Activated CD4-positive, alpha-beta T cell treated with anti-CD3 and anti-CD28 coated beads, Interleukin-2, amount 10 ng/mL, durations not matched to agents 24 days and 14 days (primary cell): Measurements from ENCODE around the gene SETD1B. TPM values are rescaled to one million over a fixed set of nuclear protein-coding genes. Genes with fewer than 3 reads are reported as not detected.

ENCODE experiments used
- DNase-seq: peaks from one replicate; pipeline ENCODE4 v3.0.0; 2022
- H3K27ac Mint-ChIP-seq: one replicate; pipeline ENCODE4 v1.8.0; 2022; ENCODE audit warnings: mild to moderate bottlenecking, mixed read lengths
- H3K27me3 Mint-ChIP-seq: one replicate; pipeline ENCODE4 v1.8.0; 2022; ENCODE audit warnings: mixed read lengths
- H3K36me3 Mint-ChIP-seq: one replicate; pipeline ENCODE4 v1.8.0; 2022; ENCODE audit warnings: low read depth, mild to moderate bottlenecking, mixed read lengths
- H3K4me1 Mint-ChIP-seq: one replicate; pipeline ENCODE4 v1.8.0; 2021; ENCODE audit warnings: mixed read lengths
- H3K4me3 Mint-ChIP-seq: one replicate; pipeline ENCODE4 v1.8.0; 2022; ENCODE audit warnings: mild to moderate bottlenecking, moderate library complexity, mixed read lengths
- H3K9me3 Mint-ChIP-seq: one replicate; pipeline ENCODE4 v1.8.0; 2021; ENCODE audit warnings: mixed read lengths
- intact Hi-C: fragments of 100-400 bp; cut with micrococcal nuclease; formaldehyde crosslinking; loops from one replicate; pipeline ENCODE4 v1.15.1; 2023
- total RNA-seq: library from RNA; stranded (reverse); gene quantifications from 2 replicates; pipeline ENCODE4 v1.2.3, GENCODE V29; 2022

The SETD1B gene
- total RNA-seq, 1 donor from 2014 or later, result 29.2 TPM

- intact Hi-C loops, result loop anchor here (1.0 to 10.0 kb wide), 5 partner anchors 17 to 1260 kb away; partner anchors contain the start of genes ORAI1 and RNF10
Measured at GRCh38 chr12:121795034-121795968, 8.5 kb upstream of the SETD1B start.

DNA sequence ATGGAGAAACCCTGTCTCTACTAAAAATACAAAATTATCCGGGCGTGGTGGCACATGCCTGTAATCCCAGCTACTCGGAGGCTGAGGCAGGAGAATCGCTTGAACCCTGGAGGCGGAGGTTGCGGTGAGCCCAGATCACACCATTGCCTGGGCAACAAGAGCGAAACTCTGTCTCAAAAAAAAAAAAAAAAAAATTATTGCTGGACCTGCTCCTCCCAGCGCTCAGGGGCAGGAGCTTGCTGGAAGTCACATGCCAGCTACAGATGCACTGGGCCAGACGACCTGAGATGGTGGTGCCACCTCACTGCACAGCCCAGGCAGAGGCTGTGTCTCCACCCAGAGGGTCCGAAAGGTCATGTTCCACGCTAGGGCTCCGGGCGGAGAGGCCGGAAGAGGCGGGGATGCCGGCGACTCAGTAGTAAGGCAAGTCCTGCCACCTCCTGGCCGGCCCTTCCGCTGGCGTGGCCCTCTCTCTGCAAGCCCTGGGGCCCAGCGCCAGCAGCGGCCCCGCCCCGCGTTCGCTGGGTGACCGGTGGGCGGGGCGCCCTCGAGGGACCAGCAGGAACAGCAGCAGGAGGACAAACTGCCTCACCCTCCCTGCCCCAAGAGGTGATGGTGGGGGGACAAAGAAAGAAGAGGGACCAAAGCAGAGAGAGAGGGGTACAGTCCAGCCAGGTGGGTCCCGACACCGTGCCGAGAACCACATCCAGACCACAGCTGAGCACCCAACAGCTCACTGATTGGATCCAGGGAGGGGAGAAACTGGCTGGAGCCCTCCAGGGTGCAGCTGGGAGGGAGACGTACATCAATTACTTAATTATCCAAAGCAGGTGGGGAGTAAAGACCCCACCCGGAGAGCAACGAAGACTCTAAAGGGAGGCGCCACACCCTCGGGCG, 6.7 kb upstream of the SETD1B start:
- Mint-ChIP-seq H3K27ac (no peak overlapping the region), H3K27me3 (no peaks in the 10 kb centered on the region), H3K9me3 (no peaks in the 10 kb centered on the region), H3K4me3 (peak overlapping the region; percentile 43), H3K4me1 (peaks cover 39% of the 10 kb centered on the region), H3K36me3 (peaks cover 44% of the 10 kb centered on the region)
- intact Hi-C loops, result loop anchor here (10.0 kb wide), 1 partner anchor 1262 kb away; the partner anchor contains the start of gene RNF10
- peak; percentile 57 for DNase-seq

More at GRCh38 chr12:121795034-121795968, 8.5 kb upstream of the SETD1B start:
- H3K27me3 Mint-ChIP-seq, result no peaks in the 10 kb centered on the region
- peaks cover 46% of the 10 kb centered on the region for H3K36me3 Mint-ChIP-seq
- no peaks in the 10 kb centered on the region for H3K9me3 Mint-ChIP-seq
- peak overlapping the region; percentile 92 for H3K27ac Mint-ChIP-seq
- H3K4me3 Mint-ChIP-seq, result peak overlapping the region; percentile 94
- H3K4me1 Mint-ChIP-seq, result peaks cover 49% of the 10 kb centered on the region
- DNase-seq, result peak; percentile 96

- Mint-ChIP-seq H3K27ac (peak overlapping the region; percentile 46), H3K4me3 (peak overlapping the region; percentile 88), H3K36me3 (peaks cover 43% of the 10 kb centered on the region), H3K27me3 (no peaks in the 10 kb centered on the region), H3K4me1 (peaks cover 41% of the 10 kb centered on the region), H3K9me3 (no peaks in the 10 kb centered on the region)
- peak; percentile 53 for DNase-seq
- intact Hi-C loops, result loop anchor here (10.0 kb wide), 1 partner anchor 1263 kb away; the partner anchor contains the start of gene RNF10
Measured at GRCh38 chr12:121797937-121798786, 5.6 kb upstream of the SETD1B start.

- intact Hi-C loops, result loop anchor here (10.0 kb wide), 1 partner anchor 1264 kb away; the partner anchor contains the start of gene RNF10
- no peaks in the 10 kb centered on the region for H3K27me3 Mint-ChIP-seq
- peaks cover 44% of the 10 kb centered on the region for H3K36me3 Mint-ChIP-seq
- DNase-seq, result peak; percentile 63
- peaks cover 41% of the 10 kb centered on the region for H3K4me1 Mint-ChIP-seq
- no peaks in the 10 kb centered on the region for H3K9me3 Mint-ChIP-seq
- H3K27ac Mint-ChIP-seq, result peak overlapping the region; percentile 88
- H3K4me3 Mint-ChIP-seq, result peak overlapping the region; percentile 88
Measured at GRCh38 chr12:121798787-121799155, 5.0 kb upstream of the SETD1B start.

- Mint-ChIP-seq H3K36me3 (peaks cover 44% of the 10 kb centered on the region), H3K4me1 (peaks cover 40% of the 10 kb centered on the region)
Measured at GRCh38 chr12:121799156-121799841, 4.5 kb upstream of the SETD1B start.

DNA sequence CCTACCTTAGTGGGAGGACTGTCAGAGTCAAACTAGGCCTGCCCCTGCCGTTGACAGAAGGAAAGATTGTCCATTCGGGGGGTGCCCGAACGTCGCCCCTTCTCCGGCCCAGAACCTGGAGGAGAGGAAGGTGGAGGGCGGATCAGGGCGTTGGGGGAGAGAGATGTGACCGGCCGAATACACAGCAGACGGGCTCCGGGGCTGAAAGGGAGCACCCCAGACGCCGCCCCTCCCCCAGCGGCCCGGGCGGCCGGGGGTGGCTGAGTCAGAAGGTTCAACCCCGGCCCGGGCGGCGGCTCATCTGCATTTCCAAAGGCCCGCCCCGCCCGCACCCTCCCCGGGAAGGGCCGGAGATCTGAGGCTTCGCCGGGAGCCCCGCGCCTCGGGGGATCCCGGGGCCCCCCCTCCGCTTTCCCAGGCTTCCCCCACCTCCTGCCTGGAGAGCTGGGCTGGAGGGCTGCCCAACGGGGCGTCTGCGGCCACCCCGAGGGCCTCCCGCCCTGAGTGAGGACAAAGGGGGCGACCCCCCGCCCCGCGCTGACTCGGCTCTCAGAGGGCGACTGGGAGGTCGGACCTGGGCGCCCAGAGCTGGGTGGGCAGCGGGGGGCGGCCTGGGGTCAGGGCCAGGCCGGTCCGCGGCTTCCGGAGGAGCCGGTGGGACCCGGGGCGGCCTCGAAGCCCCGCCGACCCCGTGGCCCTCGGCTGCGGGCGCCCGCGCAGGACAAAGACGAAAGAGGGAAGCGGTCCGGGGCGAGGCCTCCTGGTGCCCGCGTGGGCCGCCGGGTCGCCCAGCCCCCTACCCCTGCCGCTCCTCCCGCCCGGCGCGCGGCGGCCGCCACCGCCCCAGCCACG, 3.7 kb upstream of the SETD1B start:
- peaks cover 33% of the 10 kb centered on the region for H3K4me1 Mint-ChIP-seq
- peak overlapping the region; percentile 88 for H3K27ac Mint-ChIP-seq
- intact Hi-C loops, result loop anchor here (1.0 to 10.0 kb wide), 4 partner anchors 12 to 1265 kb away; partner anchors contain the start of genes DIABLO and RNF10
- H3K4me3 Mint-ChIP-seq, result peak overlapping the region; percentile 88
- peaks cover 44% of the 10 kb centered on the region for H3K36me3 Mint-ChIP-seq
- no peaks in the 10 kb centered on the region for H3K27me3 Mint-ChIP-seq
- peak; percentile 94 for DNase-seq
- H3K9me3 Mint-ChIP-seq, result no peaks in the 10 kb centered on the region

More at GRCh38 chr12:121799156-121799841, 4.5 kb upstream of the SETD1B start:
- peak; percentile 87 for DNase-seq
- Mint-ChIP-seq H3K4me3 (peak overlapping the region; percentile 88), H3K27ac (peak overlapping the region; percentile 88), H3K9me3 (no peaks in the 10 kb centered on the region), H3K27me3 (no peaks in the 10 kb centered on the region)
- intact Hi-C loops, result loop anchor here (10.0 kb wide), 1 partner anchor 1264 kb away; the partner anchor contains the start of gene RNF10

DNA sequence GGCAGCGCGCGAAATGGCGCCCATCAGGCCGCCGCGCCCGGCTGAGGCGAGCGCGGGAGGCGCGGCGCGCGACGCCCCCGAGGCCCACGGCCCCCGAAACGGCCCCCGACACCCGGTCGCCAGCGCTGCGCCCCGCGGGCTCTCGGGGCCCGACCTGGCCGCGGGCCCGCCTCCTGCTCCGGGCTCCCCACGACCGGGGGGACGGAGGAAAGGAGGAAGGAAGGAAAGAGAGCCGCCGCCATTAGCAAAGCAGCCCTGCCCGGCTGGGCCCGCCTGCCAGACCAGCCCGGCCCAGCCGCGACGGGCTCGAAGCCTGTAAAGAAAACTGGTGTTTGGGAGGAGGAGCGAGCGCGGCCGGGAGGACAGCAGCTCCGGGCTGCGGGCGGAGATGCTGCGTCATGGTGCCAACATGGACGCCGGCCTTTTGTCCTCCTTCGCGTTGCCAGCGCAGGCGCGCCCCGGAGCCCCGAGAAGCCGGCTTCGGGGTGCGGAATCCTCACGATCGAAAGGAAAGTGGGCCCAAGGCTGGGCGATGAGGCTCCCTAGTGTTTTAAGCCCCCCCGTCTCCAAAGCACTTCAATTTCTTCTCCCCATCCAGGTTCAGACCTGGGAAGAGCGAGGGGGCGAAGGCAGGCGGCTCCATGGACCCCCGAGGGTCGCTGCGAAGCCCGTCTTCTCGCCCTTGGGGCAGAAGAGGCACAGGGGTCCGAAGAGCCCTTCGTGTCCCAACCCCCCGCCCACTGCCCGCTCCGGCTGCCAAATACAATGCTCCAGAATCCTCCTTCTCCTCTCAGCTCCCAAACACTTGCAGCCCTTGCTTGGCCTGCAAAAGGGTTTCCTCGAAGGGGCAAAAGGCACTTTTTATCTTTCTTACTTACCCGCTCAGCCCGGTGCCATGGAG, 2.9 kb upstream of the SETD1B start:
- H3K4me1 Mint-ChIP-seq, result peaks cover 32% of the 10 kb centered on the region
- no peaks in the 10 kb centered on the region for H3K27me3 Mint-ChIP-seq
- DNase-seq, result peak; percentile 91
- intact Hi-C loops, result loop anchor here (1.0 to 10.0 kb wide), 3 partner anchors 11 to 426 kb away; partner anchors contain the start of gene DIABLO
- peak overlapping the region; percentile 100 for H3K4me3 Mint-ChIP-seq
- peaks cover 47% of the 10 kb centered on the region for H3K36me3 Mint-ChIP-seq
- H3K9me3 Mint-ChIP-seq, result no peaks in the 10 kb centered on the region
- H3K27ac Mint-ChIP-seq, result peak overlapping the region; percentile 100

GRCh38 chr12:121801595-121802484, 2.0 kb upstream of the SETD1B start:
- Mint-ChIP-seq H3K27me3 (no peaks in the 10 kb centered on the region), H3K4me1 (peaks cover 38% of the 10 kb centered on the region), H3K4me3 (peak overlapping the region; percentile 100), H3K36me3 (peaks cover 51% of the 10 kb centered on the region), H3K27ac (peak overlapping the region; percentile 100), H3K9me3 (no peaks in the 10 kb centered on the region)
- DNase-seq, result peak; percentile 82
- intact Hi-C loops, result loop anchor here (1.0 to 10.0 kb wide), 4 partner anchors 8 to 725 kb away; partner anchors contain the start of genes DIABLO, KNTC1 and RSRC2

DNA sequence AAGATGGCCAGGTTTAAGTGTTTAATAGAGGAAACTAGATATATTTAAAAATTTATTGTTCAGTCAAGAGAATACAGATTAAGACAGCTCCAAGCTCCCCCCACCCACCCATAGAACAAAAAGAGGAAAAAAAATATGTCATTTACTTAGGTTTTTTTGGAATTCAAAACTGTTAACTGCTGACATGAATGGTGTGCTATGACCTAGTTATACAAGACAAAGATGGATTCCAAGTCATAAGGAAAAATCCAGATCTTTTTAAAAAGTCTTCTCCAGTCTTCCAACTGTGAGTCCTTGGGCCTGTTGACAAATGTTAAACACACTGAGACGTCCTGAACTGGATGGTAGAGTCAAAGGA, 1.3 kb upstream of the SETD1B start:
- peak overlapping the region; percentile 100 for H3K27ac Mint-ChIP-seq
- no peak for DNase-seq
- intact Hi-C loops, result loop anchor here (1.0 to 10.0 kb wide), 4 partner anchors 8 to 724 kb away; partner anchors contain the start of genes DIABLO, KNTC1 and RSRC2
- H3K4me3 Mint-ChIP-seq, result peak overlapping the region; percentile 100
- peaks cover 49% of the 10 kb centered on the region for H3K36me3 Mint-ChIP-seq
- H3K9me3 Mint-ChIP-seq, result no peaks in the 10 kb centered on the region
- no peaks in the 10 kb centered on the region for H3K27me3 Mint-ChIP-seq
- peaks cover 36% of the 10 kb centered on the region for H3K4me1 Mint-ChIP-seq
